ENCODE results near the gene CDKN2B-AS1. TPM values are rescaled to one million over a fixed set of nuclear protein-coding genes. Genes with fewer than 3 reads are reported as not detected.

CDKN2B-AS1 gene
- total RNA-seq, 1 donor from 2014 or later: 0.58 TPM

DNA sequence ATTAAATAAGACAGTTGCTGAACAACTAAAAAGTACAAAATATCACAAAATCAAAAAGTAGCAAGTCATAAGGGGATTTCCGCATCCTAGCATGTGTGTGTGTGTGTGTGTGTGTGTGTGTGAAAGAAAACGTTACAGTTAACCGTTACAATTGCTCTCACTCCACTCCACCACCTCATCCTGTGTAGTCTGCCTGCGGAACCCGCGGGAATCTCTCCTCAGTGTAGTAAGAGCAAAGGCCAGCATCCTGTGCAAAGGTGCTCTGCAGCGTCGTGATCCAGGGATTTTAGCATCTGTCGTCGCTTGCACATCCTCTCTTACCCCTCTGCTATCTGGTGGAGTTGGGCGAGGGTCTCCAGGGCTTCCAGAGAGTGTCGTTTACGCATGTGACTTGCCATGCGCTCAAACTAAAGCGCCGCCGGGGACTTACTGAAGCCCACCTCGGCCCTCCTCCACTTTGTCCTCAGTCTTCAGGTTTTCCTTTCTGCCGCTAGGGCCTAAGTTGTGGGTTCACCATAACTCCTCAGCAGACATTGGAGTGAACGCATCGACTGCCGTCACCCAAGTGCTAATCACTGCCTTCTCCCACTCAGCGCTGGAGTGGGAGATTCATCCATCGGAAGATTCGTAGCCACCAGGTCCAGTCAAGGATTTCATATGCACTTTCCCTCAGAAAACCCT, 10.6 kb downstream of the CDKN2B-AS1 start:
- Mint-ChIP-seq H3K4me3 (peak overlapping the region; percentile 77), H3K9me3 (no peaks in the 10 kb centered on the region), H3K4me1 (ENCODE audit: unreplicated experiment) (peaks cover 4% of the 10 kb centered on the region), H3K36me3 (no peaks in the 10 kb centered on the region), H3K27me3 (peaks cover 85% of the 10 kb centered on the region), H3K27ac (peak overlapping the region; percentile 36)
- TF ChIP-seq, protein P1, sequence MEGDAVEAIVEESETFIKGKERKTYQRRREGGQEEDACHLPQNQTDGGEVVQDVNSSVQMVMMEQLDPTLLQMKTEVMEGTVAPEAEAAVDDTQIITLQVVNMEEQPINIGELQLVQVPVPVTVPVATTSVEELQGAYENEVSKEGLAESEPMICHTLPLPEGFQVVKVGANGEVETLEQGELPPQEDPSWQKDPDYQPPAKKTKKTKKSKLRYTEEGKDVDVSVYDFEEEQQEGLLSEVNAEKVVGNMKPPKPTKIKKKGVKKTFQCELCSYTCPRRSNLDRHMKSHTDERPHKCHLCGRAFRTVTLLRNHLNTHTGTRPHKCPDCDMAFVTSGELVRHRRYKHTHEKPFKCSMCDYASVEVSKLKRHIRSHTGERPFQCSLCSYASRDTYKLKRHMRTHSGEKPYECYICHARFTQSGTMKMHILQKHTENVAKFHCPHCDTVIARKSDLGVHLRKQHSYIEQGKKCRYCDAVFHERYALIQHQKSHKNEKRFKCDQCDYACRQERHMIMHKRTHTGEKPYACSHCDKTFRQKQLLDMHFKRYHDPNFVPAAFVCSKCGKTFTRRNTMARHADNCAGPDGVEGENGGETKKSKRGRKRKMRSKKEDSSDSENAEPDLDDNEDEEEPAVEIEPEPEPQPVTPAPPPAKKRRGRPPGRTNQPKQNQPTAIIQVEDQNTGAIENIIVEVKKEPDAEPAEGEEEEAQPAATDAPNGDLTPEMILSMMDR (conservative IDR thresholded peaks at IDR 0.05): peak; percentile 32
- DNase-seq (ENCODE audit: extremely low spot score, unreplicated experiment): no peak

DNA sequence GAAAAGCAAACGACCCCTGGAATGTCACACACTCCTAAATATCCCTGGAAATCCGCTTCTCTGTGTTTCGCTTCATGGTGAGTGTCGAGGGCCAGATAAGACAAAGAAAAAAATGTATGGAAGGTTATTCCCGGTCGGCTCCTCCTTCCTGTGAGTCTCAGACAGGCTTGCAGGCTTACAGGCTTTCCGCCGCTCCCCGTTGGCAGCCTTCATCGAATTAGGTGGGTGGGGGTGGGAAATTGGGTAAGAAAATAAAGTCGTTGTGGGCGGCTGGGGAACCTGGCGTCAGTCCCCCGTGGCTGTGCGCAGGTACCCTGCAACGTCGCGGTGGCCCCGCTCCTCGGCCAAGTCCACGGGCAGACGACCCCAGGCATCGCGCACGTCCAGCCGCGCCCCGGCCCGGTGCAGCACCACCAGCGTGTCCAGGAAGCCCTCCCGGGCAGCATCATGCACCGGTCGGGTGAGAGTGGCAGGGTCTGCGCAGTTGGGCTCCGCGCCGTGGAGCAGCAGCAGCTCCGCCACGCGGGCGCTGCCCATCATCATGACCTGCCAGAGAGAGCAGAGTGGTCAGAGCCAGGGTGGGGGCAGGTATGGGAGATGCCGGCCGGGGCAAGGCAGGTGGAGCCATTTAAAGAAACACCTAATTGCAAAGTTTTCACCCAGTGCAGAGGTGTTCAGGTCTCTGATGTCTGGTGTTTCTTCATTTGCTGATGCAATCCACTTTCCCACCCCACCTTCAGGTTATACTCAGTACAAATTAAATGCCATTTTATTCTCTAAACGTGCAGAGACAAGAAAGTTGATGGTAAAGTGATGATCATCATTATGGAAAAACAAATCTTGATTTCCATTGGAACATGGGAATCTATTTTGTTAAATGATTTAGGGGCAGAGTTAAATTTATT, 11.4 kb downstream of the CDKN2B-AS1 start:
- Mint-ChIP-seq H3K9me3 (no peaks in the 10 kb centered on the region), H3K27ac (peak overlapping the region; percentile 59), H3K4me3 (peak overlapping the region; percentile 77), H3K36me3 (no peaks in the 10 kb centered on the region), H3K4me1 (ENCODE audit: unreplicated experiment) (peaks cover 4% of the 10 kb centered on the region), H3K27me3 (peaks cover 86% of the 10 kb centered on the region)
- TF ChIP-seq, protein P1 (conservative IDR thresholded peaks at IDR 0.05): no peak
- peak; percentile 63 for DNase-seq (ENCODE audit: extremely low spot score, unreplicated experiment)

DNA sequence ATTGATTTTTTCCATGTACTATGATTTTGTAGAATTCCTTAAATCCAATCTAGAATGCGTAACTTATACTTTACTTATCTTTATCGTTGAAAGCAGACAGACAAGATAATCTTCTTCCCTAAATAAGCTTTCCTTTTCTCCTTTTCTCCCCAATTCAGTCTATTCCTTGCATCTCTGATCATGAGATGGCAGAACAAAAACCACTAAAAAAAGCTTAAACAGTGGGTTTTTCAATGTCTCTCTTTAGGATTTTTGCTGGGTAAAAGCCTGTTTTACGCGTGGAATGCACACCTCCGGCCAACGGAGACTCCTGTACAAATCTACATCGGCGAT, 13.8 kb downstream of the CDKN2B-AS1 start:
- Mint-ChIP-seq H3K4me3 (peak overlapping the region; percentile 97), H3K27me3 (peaks cover 78% of the 10 kb centered on the region), H3K27ac (peak overlapping the region; percentile 99)

GRCh38 chr9:22008717-22009505, 14.3 kb downstream of the CDKN2B-AS1 start, which contains the start of gene CDKN2B:
CDKN2B (minus strand) TSS chr9:22009305; CDS start chr9:22008953, 352 bp downstream.
- H3K27ac Mint-ChIP-seq: peak within 1 kb of the TSS; percentile 99
- H3K9me3 Mint-ChIP-seq: no peaks in the 10 kb centered on the region
- TF ChIP-seq, protein P1 (conservative IDR thresholded peaks at IDR 0.05): peak; percentile 92
- H3K36me3 Mint-ChIP-seq: no peaks in the 10 kb centered on the region
- peak; percentile 92 for DNase-seq (ENCODE audit: extremely low spot score, unreplicated experiment)
- H3K4me1 Mint-ChIP-seq (ENCODE audit: unreplicated experiment): peaks cover 4% of the 10 kb centered on the region
- peaks cover 77% of the 10 kb centered on the region for H3K27me3 Mint-ChIP-seq
- peak within 1 kb of the TSS; percentile 97 for H3K4me3 Mint-ChIP-seq

More for the DNA sequence above, 13.8 kb downstream of the CDKN2B-AS1 start:
- H3K36me3 Mint-ChIP-seq: no peaks in the 10 kb centered on the region
- peaks cover 4% of the 10 kb centered on the region for H3K4me1 Mint-ChIP-seq (ENCODE audit: unreplicated experiment)
- TF ChIP-seq, protein P1 (conservative IDR thresholded peaks at IDR 0.05): no peak
- DNase-seq (ENCODE audit: extremely low spot score, unreplicated experiment): no peak
- H3K9me3 Mint-ChIP-seq: no peaks in the 10 kb centered on the region

DNA sequence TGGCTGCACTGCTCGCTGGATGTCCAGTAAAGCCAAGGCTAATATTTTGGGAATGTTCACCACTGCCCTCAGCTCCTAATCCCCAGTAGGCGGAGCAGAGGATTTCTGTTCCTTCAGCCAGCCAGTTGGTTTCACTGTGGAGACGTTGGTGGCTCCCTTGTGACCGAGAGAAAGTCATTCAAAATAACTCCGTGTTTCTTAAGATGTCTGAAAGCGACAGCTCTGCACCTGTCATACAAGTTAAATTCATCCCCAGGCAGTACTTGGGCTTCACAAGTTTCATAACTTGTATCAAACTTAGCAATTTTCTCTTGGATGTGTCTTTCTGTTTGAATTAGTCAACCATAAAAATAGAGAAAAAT, 14.9 kb downstream of the CDKN2B-AS1 start:
- no peak for DNase-seq (ENCODE audit: extremely low spot score, unreplicated experiment)
- H3K4me3 Mint-ChIP-seq: peak overlapping the region; percentile 97
- H3K9me3 Mint-ChIP-seq: no peaks in the 10 kb centered on the region
- peak overlapping the region; percentile 99 for H3K27ac Mint-ChIP-seq
- TF ChIP-seq, protein P1 (conservative IDR thresholded peaks at IDR 0.05): no peak
- no peaks in the 10 kb centered on the region for H3K36me3 Mint-ChIP-seq
- peaks cover 4% of the 10 kb centered on the region for H3K4me1 Mint-ChIP-seq (ENCODE audit: unreplicated experiment)
- peaks cover 71% of the 10 kb centered on the region for H3K27me3 Mint-ChIP-seq

Data from type B pancreatic cell (in vitro differentiated cells).